PC-3 (cell line): ENCODE measurements around the gene SYNE4. TPM values are rescaled to one million over a fixed set of nuclear protein-coding genes. Genes with fewer than 3 reads are reported as not detected.
"Not testable (repeated sequence)": the region's sequence is repeated elsewhere in the genome, so short reads cannot be mapped to it uniquely, and the experiment has no call there.

ENCODE experiments used
- ATAC-seq: fragments of 200-7000 bp; cut with Tn5 transposase; 2 replicates; pipeline ENCODE4 v1.9.1; 2020; ENCODE audit warnings: mild to moderate bottlenecking, moderate library complexity
- BruUV-seq: library from RNA; stranded (reverse); fragments of 400-500 nt; replicated peaks from 2 replicates; lab custom pipeline; 2021; lab: Mats Ljungman, UMichigan
- CTCF ChIA-PET: fragments of 300-600 bp; sonication (Branson Sonifier 250); formaldehyde crosslinking; loops from one replicate; lab custom pipeline; 2022; ENCODE audit warnings: antibody characterized with exemption; lab: Charles Lee
- POLR2A ChIA-PET: fragments of 300-600 bp; sonication (Branson Sonifier 250); formaldehyde crosslinking; loops from one replicate; lab custom pipeline; 2022; ENCODE audit warnings: antibody characterized with exemption; ENCODE audit not compliant: unreplicated experiment; lab: Charles Lee
- DNase-seq: peaks from one replicate; pipeline ENCODE4 v3.0.0-alpha.2; 2015
- H2AFZ ChIP-seq: fragments of 300-600 bp; sonication (generic); 2 replicates; pipeline ENCODE4 v1.6.0; 2016; ENCODE audit warnings: antibody characterized with exemption, low read length
- H3F3A ChIP-seq: fragments of 300-600 bp; sonication (generic); one replicate; pipeline ENCODE4 v1.6.0; 2017; ENCODE audit warnings: antibody characterized with exemption, low read length, control low read depth, mild to moderate bottlenecking; ENCODE audit not compliant: unreplicated experiment
- H3K27ac ChIP-seq: fragments of 300-600 bp; sonication (generic); 2 replicates; pipeline ENCODE4 v1.5.1; 2016; ENCODE audit warnings: mild to moderate bottlenecking, low read length
- H3K27me3 ChIP-seq: fragments of 300-600 bp; sonication (generic); 2 replicates; pipeline ENCODE4 v1.6.1; 2016; ENCODE audit warnings: low read length, mixed read lengths
- H3K36me3 ChIP-seq: fragments of 300-600 bp; sonication (generic); 2 replicates; pipeline ENCODE4 v1.6.1; 2016; ENCODE audit warnings: low read depth, mixed run types, low read length, mixed read lengths
- H3K4me1 ChIP-seq: fragments of 300-600 bp; sonication (generic); 2 replicates; pipeline ENCODE4 v1.5.1; 2016; ENCODE audit warnings: low read length; ENCODE audit not compliant: insufficient read depth
- H3K4me2 ChIP-seq: fragments of 300-600 bp; sonication (generic); 2 replicates; pipeline ENCODE4 v1.6.0; 2016; ENCODE audit warnings: low read length
- H3K4me3 ChIP-seq: fragments of 300-600 bp; sonication (generic); 2 replicates; pipeline ENCODE4 v1.5.1; 2016; ENCODE audit warnings: mild to moderate bottlenecking, low read length, mixed read lengths
- H3K79me2 ChIP-seq: fragments of 300-600 bp; sonication (generic); 2 replicates; pipeline ENCODE4 v1.6.1; 2017; ENCODE audit warnings: low read length, mixed read lengths
- H3K9ac ChIP-seq: fragments of 300-600 bp; sonication (generic); 2 replicates; pipeline ENCODE4 v1.6.0; 2016; ENCODE audit warnings: mild to moderate bottlenecking, low read length
- H3K9me2 ChIP-seq: fragments of 300-600 bp; sonication (generic); replicated peaks from 2 replicates; pipeline ENCODE4 v1.6.1; 2016; ENCODE audit warnings: mixed run types, low read length, mixed read lengths
- H3K9me3 ChIP-seq: fragments of 300-600 bp; sonication (generic); 2 replicates; pipeline ENCODE4 v1.6.1; 2016; ENCODE audit warnings: low read length, mixed read lengths
- H4K20me1 ChIP-seq: fragments of 300-600 bp; sonication (generic); 2 replicates; pipeline ENCODE4 v1.6.1; 2016; ENCODE audit warnings: low read length, mixed read lengths
- CTCF ChIP-seq: fragments of 300-600 bp; sonication (generic); conservative IDR thresholded peaks from 2 replicates; pipeline ENCODE4 v1.5.1; 2017; ENCODE audit warnings: antibody characterized with exemption, low read depth, mild to moderate bottlenecking, low read length
- EZH2 ChIP-seq: fragments of 300-600 bp; sonication (generic); IDR thresholded peaks from one replicate; pipeline ENCODE4 v1.6.1; 2017; ENCODE audit warnings: antibody characterized with exemption, mild to moderate bottlenecking, low read length; ENCODE audit not compliant: unreplicated experiment
- EZH2phosphoT487 ChIP-seq: fragments of 300-600 bp; sonication (generic); IDR thresholded peaks from 2 replicates; pipeline ENCODE4 v1.6.1; 2018; ENCODE audit warnings: mild to moderate bottlenecking, antibody characterized with exemption, low read length, borderline replicate concordance
- intact Hi-C: fragments of 100-400 bp; cut with micrococcal nuclease; formaldehyde crosslinking; loops from 2 replicates; pipeline ENCODE4 v1.9.0; 2023
- total RNA-seq: library from RNA; depleted of rRNA; stranded (reverse); fragments of >200 nt; gene quantifications from 2 replicates; pipeline ENCODE4 v1.2.3, GENCODE V29; 2014

SYNE4 gene
- total RNA-seq, 1 experiment from 2014 or later = 0.77 TPM

- Histone ChIP-seq H4K20me1 (no peaks in the 10 kb centered on the region), H3K9me2 (no peaks in the 10 kb centered on the region), H3K79me2 (no peaks in the 10 kb centered on the region), H3F3A (no peaks in the 10 kb centered on the region), H3K4me2 (no peak overlapping the region), H3K9ac (no peak overlapping the region), H3K27ac (no peak overlapping the region), H3K27me3 (no peaks in the 10 kb centered on the region), H3K9me3 (no peaks in the 10 kb centered on the region), H3K36me3 (no peaks in the 10 kb centered on the region), H3K4me3 (no peak overlapping the region), H3K4me1 (no peaks in the 10 kb centered on the region), H2AFZ (no peak overlapping the region)
- ATAC-seq = no peak
- TF ChIP-seq CTCF (no peak), EZH2 (no peak), EZH2phosphoT487 (no peak)
- POLR2A ChIA-PET = no interaction called here
- no TSS peak for BruUV-seq
- intact Hi-C loops = no loop called here
- DNase-seq = no peak
- CTCF ChIA-PET = no interaction called here
These were observed 37.9 kb upstream of the SYNE4 start for GRCh38 chr19:36046443-36047050.

GRCh38 chr19:36043952-36044351 lies 35.3 kb upstream of the SYNE4 start:
- Histone ChIP-seq H3K4me3 (no peak overlapping the region), H3F3A (no peaks in the 10 kb centered on the region), H3K27ac (no peak overlapping the region), H2AFZ (no peak overlapping the region), H3K79me2 (no peaks in the 10 kb centered on the region), H4K20me1 (no peaks in the 10 kb centered on the region), H3K36me3 (no peaks in the 10 kb centered on the region), H3K4me2 (no peak overlapping the region), H3K9me2 (no peaks in the 10 kb centered on the region), H3K9ac (no peak overlapping the region), H3K27me3 (no peaks in the 10 kb centered on the region), H3K4me1 (no peaks in the 10 kb centered on the region), H3K9me3 (no peaks in the 10 kb centered on the region)
- TF ChIP-seq EZH2phosphoT487 = no peak
- TF ChIP-seq CTCF = no peak
- TF ChIP-seq EZH2 = no peak
- no TSS peak for BruUV-seq
- ATAC-seq (no peak), DNase-seq (no peak)
- CTCF ChIA-PET = no interaction called here
- POLR2A ChIA-PET = no interaction called here
- intact Hi-C loops = no loop called here

DNA sequence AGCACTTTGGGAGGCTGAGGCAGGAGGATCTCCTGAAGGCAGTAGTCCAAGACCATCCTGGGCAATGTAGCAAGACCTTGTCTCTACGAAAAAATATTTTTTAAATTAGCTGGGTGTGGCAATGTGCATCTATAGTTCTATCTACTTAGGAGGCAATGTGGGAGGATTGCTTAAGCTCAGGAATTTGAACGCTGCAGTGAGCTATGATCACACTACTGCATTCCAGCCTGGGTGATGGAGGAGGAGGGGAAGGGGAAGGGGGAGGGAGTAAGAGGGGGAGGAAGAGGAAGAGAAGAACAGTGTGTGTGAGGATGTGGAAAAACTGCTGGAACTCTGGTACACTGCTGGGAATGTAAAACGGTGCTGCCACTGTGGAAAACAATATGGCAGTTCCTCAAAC lies 33.2 kb upstream of the SYNE4 start:
- no peak overlapping the region for H2AFZ ChIP-seq
- no peaks in the 10 kb centered on the region for H4K20me1 ChIP-seq
- ChIA-PET CTCF (no interaction called here), POLR2A (no interaction called here)
- no peaks in the 10 kb centered on the region for H3K4me1 ChIP-seq
- H3K27me3 ChIP-seq = no peaks in the 10 kb centered on the region
- H3K27ac ChIP-seq = no peak overlapping the region
- no peaks in the 10 kb centered on the region for H3K79me2 ChIP-seq
- H3K4me2 ChIP-seq = no peak overlapping the region
- no peaks in the 10 kb centered on the region for H3K36me3 ChIP-seq
- intact Hi-C loops = no loop called here
- ATAC-seq (no peak), DNase-seq (peak; percentile 9)
- TF ChIP-seq EZH2 = no peak
- no peaks in the 10 kb centered on the region for H3K9me2 ChIP-seq
- H3K4me3 ChIP-seq = no peak overlapping the region
- no TSS peak for BruUV-seq
- no peak overlapping the region for H3K9ac ChIP-seq
- no peaks in the 10 kb centered on the region for H3K9me3 ChIP-seq
- no peaks in the 10 kb centered on the region for H3F3A ChIP-seq

DNA sequence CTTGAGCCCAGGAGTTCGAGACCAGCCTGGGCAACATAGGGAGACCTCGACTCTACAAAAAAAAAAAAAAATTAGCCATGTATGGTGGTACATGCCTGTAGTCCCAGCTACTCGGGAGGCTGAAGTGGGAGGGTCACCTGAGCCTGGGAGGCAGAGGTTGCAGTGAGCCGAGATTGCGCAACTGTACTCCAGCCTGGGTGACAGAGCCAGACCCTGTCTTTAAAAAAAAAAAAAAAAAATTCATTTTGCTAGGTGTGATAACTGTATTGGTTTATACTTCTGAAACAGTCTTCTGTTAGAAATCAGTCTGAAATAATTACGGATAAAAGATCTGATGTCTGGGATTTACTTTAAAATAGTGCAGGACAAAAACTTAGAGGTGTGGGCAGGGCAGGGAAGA lies 32.5 kb upstream of the SYNE4 start:
- H3K9me3 ChIP-seq, DNase-seq, H4K20me1 ChIP-seq, BruUV-seq, H2AFZ ChIP-seq, H3K79me2 ChIP-seq, H3K4me2 ChIP-seq, H3K27ac ChIP-seq, POLR2A ChIA-PET, ATAC-seq, H3F3A ChIP-seq, H3K4me1 ChIP-seq, H3K36me3 ChIP-seq, H3K27me3 ChIP-seq, H3K9me2 ChIP-seq, H3K4me3 ChIP-seq, H3K9ac ChIP-seq, intact Hi-C loops: not testable (repeated sequence)
- CTCF ChIA-PET = interaction anchor here (0.6 kb wide), 1 partner anchor 12 kb away, joined by 3 read pairs; no protein-coding TSS in a partner anchor
